Measurements from ENCODE around the gene NHLH2. TPM values are rescaled to one million over a fixed set of nuclear protein-coding genes. Genes with fewer than 3 reads are reported as not detected.

The NHLH2 gene
- total RNA-seq, 1 donor from 2014 or later: 1.1 TPM

DNA sequence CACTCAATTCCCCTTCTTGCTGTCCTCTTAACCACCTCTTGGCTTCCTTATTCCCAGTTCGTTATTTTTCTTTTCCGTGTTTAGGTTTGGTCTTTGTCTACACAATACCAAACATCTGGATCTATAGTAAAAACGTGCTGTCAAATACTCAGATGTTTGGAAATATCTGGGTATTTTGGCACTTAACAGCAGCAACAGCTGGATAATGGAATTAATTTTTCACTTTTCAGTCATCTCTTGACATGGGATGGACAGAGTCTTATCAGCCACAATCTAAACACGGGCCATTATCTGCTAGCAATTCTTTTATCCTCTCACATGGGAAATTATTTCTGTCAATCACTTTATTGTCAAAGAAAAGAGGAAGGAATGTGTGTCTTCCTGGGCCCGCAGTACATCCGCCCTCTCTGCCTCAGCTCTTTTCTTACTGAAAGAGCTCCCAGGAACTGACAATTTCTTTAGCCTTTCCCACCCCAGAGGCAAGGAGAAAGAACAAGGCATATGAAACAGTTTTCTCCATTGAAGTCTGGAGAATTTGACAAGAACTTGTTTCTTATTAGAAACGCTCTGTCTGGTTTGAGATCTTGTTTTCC, 13.4 kb downstream of the NHLH2 start:
- no peak for DNase-seq (ENCODE audit: extremely low spot score, unreplicated experiment)
- Mint-ChIP-seq H3K27me3 (peaks cover 74% of the 10 kb centered on the region), H3K27ac (no peak overlapping the region), H3K9me3 (no peaks in the 10 kb centered on the region), H3K36me3 (no peaks in the 10 kb centered on the region), H3K4me1 (ENCODE audit: unreplicated experiment) (peaks cover 13% of the 10 kb centered on the region), H3K4me3 (peak overlapping the region; percentile 85)
- no peak for TF ChIP-seq CTCF (conservative IDR thresholded peaks at IDR 0.05)

GRCh38 chr1:115826628-115827027, 14.3 kb downstream of the NHLH2 start:
- peaks cover 70% of the 10 kb centered on the region for H3K27me3 Mint-ChIP-seq
- no peak for DNase-seq (ENCODE audit: extremely low spot score, unreplicated experiment)
- H3K4me3 Mint-ChIP-seq: no peak overlapping the region
- H3K9me3 Mint-ChIP-seq: no peaks in the 10 kb centered on the region
- no peak overlapping the region for H3K27ac Mint-ChIP-seq
- H3K36me3 Mint-ChIP-seq: no peaks in the 10 kb centered on the region
- no peak for TF ChIP-seq CTCF (conservative IDR thresholded peaks at IDR 0.05)
- H3K4me1 Mint-ChIP-seq (ENCODE audit: unreplicated experiment): peaks cover 13% of the 10 kb centered on the region

- Mint-ChIP-seq H3K27me3 (peaks cover 46% of the 10 kb centered on the region), H3K36me3 (no peaks in the 10 kb centered on the region), H3K9me3 (no peaks in the 10 kb centered on the region), H3K4me1 (ENCODE audit: unreplicated experiment) (no peaks in the 10 kb centered on the region), H3K27ac (no peak overlapping the region), H3K4me3 (no peak overlapping the region)
- DNase-seq (ENCODE audit: extremely low spot score, unreplicated experiment): no peak
- no peak for TF ChIP-seq CTCF (conservative IDR thresholded peaks at IDR 0.05)
Measured at GRCh38 chr1:115822117-115822516, 18.8 kb downstream of the NHLH2 start.

DNA sequence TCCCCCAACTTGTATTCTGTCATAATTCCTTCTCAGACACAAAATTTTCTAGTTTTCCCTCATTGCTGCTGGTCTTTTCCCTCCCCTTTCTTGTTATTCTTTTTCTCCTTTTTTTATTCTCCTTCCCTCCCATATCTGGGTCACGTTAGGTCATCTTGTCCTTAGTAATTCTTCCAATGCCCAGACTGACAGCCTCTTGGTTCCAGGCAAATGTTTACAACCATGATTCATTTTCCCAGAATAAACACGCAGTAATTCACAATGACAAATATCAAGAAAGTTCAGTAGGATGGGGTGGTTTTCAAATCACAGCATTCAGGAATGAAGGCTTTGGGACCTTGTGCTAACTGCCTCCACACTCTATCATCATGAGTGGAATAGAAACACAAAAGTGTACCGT, 25.2 kb downstream of the NHLH2 start:
- H3K36me3 Mint-ChIP-seq: no peaks in the 10 kb centered on the region
- H3K4me1 Mint-ChIP-seq (ENCODE audit: unreplicated experiment): no peaks in the 10 kb centered on the region
- H3K27me3 Mint-ChIP-seq: peaks cover 12% of the 10 kb centered on the region
- H3K27ac Mint-ChIP-seq: no peak overlapping the region
- H3K4me3 Mint-ChIP-seq: no peak overlapping the region
- no peak for TF ChIP-seq CTCF (conservative IDR thresholded peaks at IDR 0.05)
- no peak for DNase-seq (ENCODE audit: extremely low spot score, unreplicated experiment)
- no peaks in the 10 kb centered on the region for H3K9me3 Mint-ChIP-seq

GRCh38 chr1:115814685-115815398, 26.1 kb downstream of the NHLH2 start:
- peaks cover under 1% of the 10 kb centered on the region for H3K4me1 Mint-ChIP-seq (ENCODE audit: unreplicated experiment)
- H3K9me3 Mint-ChIP-seq: no peaks in the 10 kb centered on the region
- no peak overlapping the region for H3K4me3 Mint-ChIP-seq
- no peak for DNase-seq (ENCODE audit: extremely low spot score, unreplicated experiment)
- no peaks in the 10 kb centered on the region for H3K36me3 Mint-ChIP-seq
- H3K27ac Mint-ChIP-seq: no peak overlapping the region
- no peak for TF ChIP-seq CTCF (conservative IDR thresholded peaks at IDR 0.05)
- H3K27me3 Mint-ChIP-seq: peaks cover 9% of the 10 kb centered on the region
